Coronary artery (tissue), 2 donors: Measurements from ENCODE around the gene OSBPL9.
A peak's percentile ranks its signal among the peaks of the same experiment; 100 is the strongest.

ENCODE experiments used
- DNase-seq: peaks from one replicate; pipeline ENCODE4 v3.0.0-alpha.2; 2017; ENCODE audit warnings: low spot score
- H3K27ac ChIP-seq, 2 donors: fragments of 200-600 bp; sonication (generic); one replicate each; pipeline ENCODE4 v1.5.1; 2016 to 2019
- H3K4me3 ChIP-seq: fragments of 200-600 bp; sonication (generic); 2 replicates; pipeline ENCODE4 v1.5.1; 2016; ENCODE audit warnings: mild to moderate bottlenecking, moderate library complexity
- TF ChIP-seq, protein P1 (sequence below): fragments of 200-600 bp; sonication (generic); IDR thresholded peaks from one replicate; pipeline ENCODE4 v1.5.1; 2019; ENCODE audit warnings: antibody characterized with exemption

The OSBPL9 gene

DNA sequence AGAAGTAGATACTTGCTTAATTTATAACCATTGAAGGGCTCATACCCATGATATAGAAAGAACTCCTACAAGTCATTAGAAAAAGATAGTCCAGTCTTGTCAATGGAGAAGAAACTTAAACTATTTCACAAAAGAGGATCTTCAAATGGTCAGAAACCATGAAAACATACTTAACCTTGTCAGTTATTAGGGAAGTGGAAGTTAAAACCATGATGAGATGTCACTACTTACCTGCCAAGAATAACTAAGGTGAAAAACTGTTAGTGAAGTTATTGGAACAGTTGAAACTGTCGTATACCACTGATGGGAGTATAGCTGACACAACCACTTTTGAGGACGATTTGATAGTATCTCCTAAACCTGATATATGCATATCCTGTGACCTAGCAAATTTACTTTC is 46.8 kb downstream of the OSBPL9 start:
- TF ChIP-seq, protein P1, sequence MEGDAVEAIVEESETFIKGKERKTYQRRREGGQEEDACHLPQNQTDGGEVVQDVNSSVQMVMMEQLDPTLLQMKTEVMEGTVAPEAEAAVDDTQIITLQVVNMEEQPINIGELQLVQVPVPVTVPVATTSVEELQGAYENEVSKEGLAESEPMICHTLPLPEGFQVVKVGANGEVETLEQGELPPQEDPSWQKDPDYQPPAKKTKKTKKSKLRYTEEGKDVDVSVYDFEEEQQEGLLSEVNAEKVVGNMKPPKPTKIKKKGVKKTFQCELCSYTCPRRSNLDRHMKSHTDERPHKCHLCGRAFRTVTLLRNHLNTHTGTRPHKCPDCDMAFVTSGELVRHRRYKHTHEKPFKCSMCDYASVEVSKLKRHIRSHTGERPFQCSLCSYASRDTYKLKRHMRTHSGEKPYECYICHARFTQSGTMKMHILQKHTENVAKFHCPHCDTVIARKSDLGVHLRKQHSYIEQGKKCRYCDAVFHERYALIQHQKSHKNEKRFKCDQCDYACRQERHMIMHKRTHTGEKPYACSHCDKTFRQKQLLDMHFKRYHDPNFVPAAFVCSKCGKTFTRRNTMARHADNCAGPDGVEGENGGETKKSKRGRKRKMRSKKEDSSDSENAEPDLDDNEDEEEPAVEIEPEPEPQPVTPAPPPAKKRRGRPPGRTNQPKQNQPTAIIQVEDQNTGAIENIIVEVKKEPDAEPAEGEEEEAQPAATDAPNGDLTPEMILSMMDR: no peak
- H3K27ac ChIP-seq: no peak overlapping the region
- DNase-seq: no peak

DNA sequence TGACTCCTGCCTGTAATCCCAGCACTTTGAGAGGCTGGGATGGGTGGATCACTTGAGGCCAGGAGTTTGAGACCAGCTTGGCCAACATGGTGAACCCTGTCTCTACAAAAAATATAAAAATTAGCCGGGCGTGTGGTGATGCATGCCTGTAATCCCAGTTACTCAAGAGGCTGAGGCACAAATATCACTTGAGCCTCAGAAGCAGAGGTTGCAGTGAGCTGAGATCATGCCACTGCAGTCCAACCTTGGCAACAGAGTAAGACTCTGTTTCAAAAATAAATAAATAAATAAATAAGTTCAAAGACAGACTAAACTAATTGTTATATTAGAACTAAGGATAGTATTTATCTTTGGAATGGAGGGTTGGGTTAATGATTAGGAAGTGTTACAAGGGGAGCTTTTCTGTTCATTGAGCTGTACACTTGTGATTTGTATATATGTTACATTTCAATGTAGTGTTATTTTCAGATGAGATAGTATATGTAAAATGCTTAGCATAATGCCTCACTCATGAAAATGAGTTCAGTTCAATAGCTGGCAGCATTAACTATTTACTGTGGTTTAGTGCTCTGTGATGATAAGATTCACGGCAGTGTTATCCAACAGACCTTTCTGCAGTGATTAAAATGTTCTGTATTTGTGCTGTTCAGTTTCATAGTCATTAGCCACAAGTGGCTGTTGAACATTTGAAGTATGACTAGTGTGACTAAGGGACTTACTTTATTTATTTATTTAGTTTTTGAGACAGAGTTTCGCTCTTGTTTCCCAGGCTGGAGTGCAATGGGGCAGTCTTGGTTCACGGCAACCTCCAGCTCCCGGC is 47.7 kb downstream of the OSBPL9 start:
- Histone ChIP-seq H3K4me3 (no peak overlapping the region), H3K27ac (peak overlapping the region; percentile 1 to 78)
- TF ChIP-seq, protein P1: no peak
- no peak for DNase-seq

More for the DNA sequence above, 46.8 kb downstream of the OSBPL9 start:
- no peak overlapping the region for H3K4me3 ChIP-seq

DNA sequence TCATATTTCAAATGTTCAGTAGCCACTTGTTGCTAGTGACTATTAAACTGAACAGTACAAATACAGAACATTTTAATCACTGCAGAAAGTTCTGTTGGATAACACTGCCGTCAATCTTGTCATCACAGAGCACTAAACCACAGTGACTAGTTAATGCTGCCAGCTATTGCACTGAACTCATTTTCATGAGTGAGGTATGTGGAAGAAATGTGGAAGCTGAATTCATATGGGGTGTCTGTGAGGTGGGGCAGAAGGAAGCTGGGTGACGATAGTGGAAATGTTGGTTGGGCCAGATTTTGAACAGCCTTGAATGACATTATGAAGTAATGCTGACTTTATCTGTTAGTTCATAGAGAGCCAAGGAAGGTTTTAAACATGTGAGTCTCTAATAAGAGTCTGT is 49.6 kb downstream of the OSBPL9 start:
- DNase-seq: no peak
- TF ChIP-seq, protein P1: no peak
- Histone ChIP-seq H3K4me3 (peak overlapping the region; percentile 27), H3K27ac (peak overlapping the region; percentile 44 to 80)

DNA sequence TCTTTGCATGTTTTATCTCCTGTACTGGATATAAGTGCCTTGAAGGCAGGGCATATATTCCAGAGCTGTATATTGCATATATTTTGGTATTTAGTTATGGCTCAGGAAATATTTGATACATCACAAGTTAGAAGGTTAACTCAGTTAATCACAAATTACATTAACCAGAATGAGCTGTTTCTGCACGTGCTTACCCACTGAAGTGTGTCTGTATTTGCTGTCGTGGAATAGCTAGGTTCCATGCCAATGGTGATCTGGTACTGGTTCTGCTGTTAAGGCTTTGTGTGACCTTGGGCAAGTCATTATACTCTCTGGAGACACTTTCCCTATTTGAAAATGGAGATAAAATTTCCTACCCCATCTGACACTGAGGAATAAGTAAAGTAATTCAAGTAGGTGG is 50.7 kb downstream of the OSBPL9 start:
- no peak for DNase-seq
- Histone ChIP-seq H3K4me3 (no peak overlapping the region), H3K27ac (peak overlapping the region in 1 of 2 donors; percentile 80)
- TF ChIP-seq, protein P1: no peak

DNA sequence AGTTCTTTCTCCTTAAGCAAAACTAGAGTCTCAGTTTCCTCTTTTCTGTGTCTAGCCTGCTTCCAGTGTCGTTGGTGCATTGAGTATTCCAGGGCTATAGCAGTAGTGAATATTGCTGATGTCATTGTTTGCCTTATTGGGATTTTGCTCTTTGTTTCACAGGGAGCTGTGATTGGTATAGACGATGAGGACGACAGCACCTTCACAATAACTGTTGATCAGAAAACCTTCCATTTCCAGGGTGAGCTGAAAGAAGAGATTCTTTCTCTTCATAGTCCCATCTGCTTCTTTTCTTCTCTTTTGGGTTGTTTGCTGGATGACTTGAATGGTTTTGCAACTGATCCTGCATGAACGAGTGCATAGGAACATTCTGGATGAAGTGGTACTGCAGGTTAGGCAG is 52.4 kb downstream of the OSBPL9 start:
- no peak overlapping the region for H3K4me3 ChIP-seq
- DNase-seq: no peak
- TF ChIP-seq, protein P1: no peak
- H3K27ac ChIP-seq: no peak overlapping the region

DNA sequence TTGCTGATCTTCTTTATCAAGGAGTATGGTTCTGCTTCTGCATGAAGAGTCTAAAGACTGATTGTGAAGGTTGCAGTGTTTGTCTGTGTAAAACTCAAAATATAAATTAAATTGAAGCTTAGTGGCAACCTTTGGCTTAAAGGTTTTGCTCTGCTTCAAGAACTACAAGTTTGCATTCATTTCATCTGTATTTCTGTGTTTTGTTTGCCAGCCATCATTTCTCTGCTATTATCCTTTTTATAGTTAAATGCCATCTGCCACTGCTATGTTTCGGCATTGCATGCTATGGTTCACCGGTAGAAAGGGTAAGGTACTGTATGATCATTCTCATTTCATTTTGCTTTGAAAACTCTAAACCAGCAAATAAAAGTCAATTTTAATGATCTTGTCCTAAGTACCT is 52.9 kb downstream of the OSBPL9 start:
- DNase-seq: no peak
- H3K4me3 ChIP-seq: no peak overlapping the region

More for the DNA sequence above, 52.9 kb downstream of the OSBPL9 start:
- no peak overlapping the region for H3K27ac ChIP-seq
- TF ChIP-seq, protein P1: no peak
